PC-9 (cell line): ENCODE data around the gene C1orf21.

Source experiments
- CTCF ChIP-seq: fragments of 200-600 bp; sonication (generic); conservative IDR thresholded peaks from 2 replicates; pipeline ENCODE4 v1.6.1; 2017; ENCODE audit warnings: mixed run types, antibody characterized with exemption, mild to moderate bottlenecking, moderate library complexity
- EZH2 ChIP-seq: fragments of 200-600 bp; sonication (generic); IDR thresholded peaks from 2 replicates; pipeline ENCODE4 v1.8.0; 2017; ENCODE audit warnings: antibody characterized with exemption, low read depth

- TF ChIP-seq CTCF = no peak
- no peak for TF ChIP-seq EZH2
These were observed 63.1 kb downstream of the C1orf21 start for GRCh38 chr1:184449916-184450315.
